Stimulated activated naive CD8-positive, alpha-beta T cell treated with anti-CD3 and anti-CD28 coated beads, Interleukin-15, amount 100 ng/mL, for 72 hours (primary cell): ENCODE measurements around the gene FADS3.
A peak's percentile ranks its signal among the peaks of the same experiment; 100 is the strongest.

Experiments
- ATAC-seq: fragments of 150-1000 bp; cut with Tn5 transposase; 2 replicates; pipeline ENCODE4 v1.10.0; 2021; ENCODE audit warnings: mild to moderate bottlenecking, moderate library complexity
- DNase-seq, 2 donors: peaks; one replicate each; pipeline ENCODE4 v3.0.0; 2021 to 2022
- H3K27ac Mint-ChIP-seq, 2 donors: one replicate each; pipeline ENCODE4 v1.8.0; 2022; ENCODE audit warnings: mild to moderate bottlenecking in 2 of 2, mixed read lengths in 2 of 2, moderate library complexity in 2 of 2
- H3K27me3 Mint-ChIP-seq: one replicate; pipeline ENCODE4 v1.8.0; 2022; ENCODE audit warnings: mixed read lengths
- H3K4me1 Mint-ChIP-seq: one replicate; pipeline ENCODE4 v1.8.0; 2022; ENCODE audit warnings: mild to moderate bottlenecking, mixed read lengths
- H3K4me3 Mint-ChIP-seq, 2 donors: one replicate each; pipeline ENCODE4 v1.8.0; 2022; ENCODE audit warnings: mild to moderate bottlenecking in 2 of 2, mixed read lengths in 2 of 2, moderate library complexity in 1 of 2
- H3K9me3 Mint-ChIP-seq, 2 donors: one replicate each; pipeline ENCODE4 v1.8.0; 2022; ENCODE audit warnings: mixed read lengths in 2 of 2

The FADS3 gene

DNA sequence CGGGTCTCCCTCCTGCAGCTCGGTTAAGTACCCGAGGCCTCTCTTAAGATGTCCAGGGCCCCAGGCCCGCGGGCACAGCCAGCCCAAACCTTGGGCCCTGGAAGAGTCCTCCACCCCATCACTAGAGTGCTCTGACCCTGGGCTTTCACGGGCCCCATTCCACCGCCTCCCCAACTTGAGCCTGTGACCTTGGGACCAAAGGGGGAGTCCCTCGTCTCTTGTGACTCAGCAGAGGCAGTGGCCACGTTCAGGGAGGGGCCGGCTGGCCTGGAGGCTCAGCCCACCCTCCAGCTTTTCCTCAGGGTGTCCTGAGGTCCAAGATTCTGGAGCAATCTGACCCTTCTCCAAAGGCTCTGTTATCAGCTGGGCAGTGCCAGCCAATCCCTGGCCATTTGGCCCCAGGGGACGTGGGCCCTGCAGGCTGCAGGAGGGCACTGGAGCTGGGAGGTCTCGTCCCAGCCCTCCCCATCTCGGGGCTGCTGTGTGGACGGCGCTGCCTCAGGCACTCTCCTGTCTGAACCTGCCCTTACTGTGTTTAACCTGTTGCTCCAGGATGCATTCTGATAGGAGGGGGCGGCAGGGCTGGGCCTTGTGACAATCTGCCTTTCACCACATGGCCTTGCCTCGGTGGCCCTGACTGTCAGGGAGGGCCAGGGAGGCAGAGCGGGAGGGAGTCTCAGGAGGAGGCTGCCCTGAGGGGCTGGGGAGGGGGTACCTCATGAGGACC, 25.0 kb downstream of the FADS3 start:
- Mint-ChIP-seq H3K9me3 (no peaks in the 10 kb centered on the region), H3K27ac (peak overlapping the region in 1 of 2 donors; percentile 61), H3K27me3 (peaks cover 13% of the 10 kb centered on the region), H3K4me1 (peaks cover 13% of the 10 kb centered on the region), H3K4me3 (no peak overlapping the region)
- ATAC-seq (no peak), DNase-seq (no peak)

DNA sequence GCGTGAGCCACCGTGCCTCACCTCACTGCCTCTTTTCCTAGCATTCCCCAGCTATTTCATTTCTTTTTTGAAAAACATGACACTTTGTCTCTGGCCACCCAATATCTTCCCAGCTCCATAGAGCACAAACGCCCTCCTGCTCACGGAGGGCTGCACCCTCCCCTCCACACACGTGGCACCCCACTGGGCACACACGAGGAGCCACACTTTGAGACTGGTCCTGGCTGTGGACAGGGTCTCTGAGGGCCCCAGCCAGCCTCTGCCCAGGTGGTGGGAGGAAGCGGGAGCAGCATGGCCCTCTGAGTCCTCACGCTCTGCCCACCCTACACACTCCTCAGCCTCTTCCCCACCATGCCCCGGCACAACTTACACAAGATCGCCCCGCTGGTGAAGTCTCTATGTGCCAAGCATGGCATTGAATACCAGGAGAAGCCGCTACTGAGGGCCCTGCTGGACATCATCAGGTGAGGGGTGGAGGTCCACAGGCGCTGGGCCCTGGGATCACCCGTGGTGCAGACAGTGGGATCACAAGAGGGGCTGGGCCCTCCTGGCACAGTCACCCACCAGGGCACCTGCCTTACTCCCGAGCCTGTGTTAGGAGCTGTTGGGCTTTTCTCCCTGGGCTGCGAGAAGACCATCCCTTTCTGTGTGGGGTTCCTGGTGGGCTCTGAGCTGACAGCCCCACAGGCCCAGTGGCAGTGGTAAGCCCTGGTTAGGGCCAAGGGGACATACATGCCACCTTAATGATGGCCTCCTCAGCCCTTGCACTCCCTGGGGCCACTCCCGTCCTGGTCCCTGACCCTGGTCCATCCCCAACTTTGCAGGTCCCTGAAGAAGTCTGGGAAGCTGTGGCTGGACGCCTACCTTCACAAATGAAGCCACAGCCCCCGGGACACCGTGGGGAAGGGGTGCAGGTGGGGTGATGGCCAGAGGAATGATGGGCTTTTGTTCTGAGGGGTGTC, 26.2 kb downstream of the FADS3 start:
- DNase-seq (no peak), ATAC-seq (no peak)
- no peak overlapping the region for H3K4me3 Mint-ChIP-seq
- H3K27me3 Mint-ChIP-seq: peaks cover under 1% of the 10 kb centered on the region
- peaks cover 5% of the 10 kb centered on the region for H3K4me1 Mint-ChIP-seq
- peak overlapping the region in 1 of 2 donors; percentile 27 for H3K27ac Mint-ChIP-seq
- H3K9me3 Mint-ChIP-seq: no peaks in the 10 kb centered on the region

DNA sequence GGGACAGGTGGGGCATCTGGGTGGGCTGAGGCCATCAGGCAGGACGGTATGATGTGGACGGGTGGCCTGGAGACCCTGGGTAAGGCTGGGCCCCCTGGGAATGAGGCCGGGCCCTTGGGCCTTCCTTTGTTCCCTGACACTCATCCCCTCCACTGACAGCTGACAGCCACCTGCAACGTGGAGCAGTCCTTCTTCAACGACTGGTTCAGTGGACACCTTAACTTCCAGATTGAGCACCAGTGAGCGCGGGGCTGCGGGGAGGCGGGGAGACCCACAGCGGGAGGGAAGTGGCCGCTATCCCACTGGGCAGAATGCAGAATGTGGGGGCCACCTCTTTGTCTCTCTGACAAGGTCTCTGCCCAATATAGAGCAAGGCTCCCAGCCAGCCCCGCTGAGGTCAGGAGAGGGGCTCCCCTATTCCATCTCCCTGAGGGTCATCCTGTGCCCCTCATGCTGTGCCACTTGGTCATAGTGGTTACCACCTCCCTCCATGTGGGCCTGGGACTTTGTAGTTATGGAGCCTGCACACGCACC, 27.7 kb downstream of the FADS3 start:
- H3K4me3 Mint-ChIP-seq: no peak overlapping the region
- H3K9me3 Mint-ChIP-seq: no peaks in the 10 kb centered on the region
- no peak for ATAC-seq

DNA sequence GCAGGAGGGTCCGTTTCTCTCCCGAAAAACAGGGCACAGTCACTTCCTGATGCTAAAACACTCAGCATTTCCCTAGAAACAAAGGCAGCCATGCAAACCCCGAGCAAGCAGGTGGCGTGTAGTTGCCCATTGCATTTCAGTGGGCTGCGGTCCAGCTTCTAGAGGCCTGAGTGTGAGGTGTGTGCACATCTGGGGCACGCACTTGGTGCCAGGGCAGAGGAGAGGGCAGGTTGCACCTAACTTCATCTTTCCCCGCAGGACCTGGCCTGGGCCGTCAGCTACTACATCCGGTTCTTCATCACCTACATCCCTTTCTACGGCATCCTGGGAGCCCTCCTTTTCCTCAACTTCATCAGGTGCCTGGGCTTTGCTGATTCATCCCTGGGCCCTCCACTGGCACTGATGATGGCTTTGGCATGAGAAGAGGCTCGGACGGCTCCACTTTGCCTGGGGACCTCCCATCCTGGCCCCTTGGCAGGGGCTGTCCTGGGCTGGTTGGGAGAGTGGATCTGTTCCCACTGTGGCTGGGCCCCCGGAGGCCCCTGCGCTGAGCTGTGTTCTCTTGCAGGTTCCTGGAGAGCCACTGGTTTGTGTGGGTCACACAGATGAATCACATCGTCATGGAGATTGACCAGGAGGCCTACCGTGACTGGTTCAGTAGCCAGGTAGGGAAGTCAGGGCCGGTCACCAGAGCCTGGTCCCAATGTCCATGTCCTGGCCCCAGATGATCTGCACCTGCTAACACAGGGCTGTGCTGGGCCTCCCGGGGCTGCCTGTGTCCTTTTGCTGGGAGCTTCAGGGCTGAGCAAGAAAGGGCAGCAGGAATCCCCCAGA, 28.4 kb downstream of the FADS3 start:
- no peak for DNase-seq
- H3K27me3 Mint-ChIP-seq: no peaks in the 10 kb centered on the region
- no peaks in the 10 kb centered on the region for H3K9me3 Mint-ChIP-seq
- H3K27ac Mint-ChIP-seq: peak overlapping the region in 1 of 2 donors; percentile 34
- peaks cover 5% of the 10 kb centered on the region for H3K4me1 Mint-ChIP-seq
- no peak for ATAC-seq
- H3K4me3 Mint-ChIP-seq: no peak overlapping the region

More for the DNA sequence above, 27.7 kb downstream of the FADS3 start:
- H3K27me3 Mint-ChIP-seq: no peaks in the 10 kb centered on the region
- H3K4me1 Mint-ChIP-seq: peaks cover 5% of the 10 kb centered on the region
- no peak overlapping the region for H3K27ac Mint-ChIP-seq
- no peak for DNase-seq

DNA sequence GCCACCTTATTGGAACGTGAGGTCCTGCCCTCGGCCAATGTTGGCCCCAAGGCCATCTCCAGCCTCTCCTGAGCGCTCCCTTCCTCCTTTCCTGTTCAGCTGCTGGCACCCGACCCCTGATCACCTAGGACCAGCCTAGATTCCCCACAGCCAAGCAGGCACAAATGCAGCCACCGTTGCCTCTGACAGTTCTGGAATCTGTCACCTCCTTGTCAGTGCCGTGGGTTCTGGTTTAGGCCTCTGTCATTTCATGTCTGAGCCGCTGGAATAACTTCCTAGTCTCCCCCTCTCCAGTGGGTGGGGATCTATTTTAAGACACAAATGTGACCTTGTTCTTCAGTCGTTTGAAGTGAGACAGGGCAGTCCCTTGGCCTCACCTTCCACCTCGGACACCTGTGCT, 29.7 kb downstream of the FADS3 start:
- Mint-ChIP-seq H3K27me3 (no peaks in the 10 kb centered on the region), H3K9me3 (no peaks in the 10 kb centered on the region), H3K4me3 (no peak overlapping the region), H3K27ac (no peak overlapping the region), H3K4me1 (peaks cover 5% of the 10 kb centered on the region)
- DNase-seq (no peak), ATAC-seq (no peak)

DNA sequence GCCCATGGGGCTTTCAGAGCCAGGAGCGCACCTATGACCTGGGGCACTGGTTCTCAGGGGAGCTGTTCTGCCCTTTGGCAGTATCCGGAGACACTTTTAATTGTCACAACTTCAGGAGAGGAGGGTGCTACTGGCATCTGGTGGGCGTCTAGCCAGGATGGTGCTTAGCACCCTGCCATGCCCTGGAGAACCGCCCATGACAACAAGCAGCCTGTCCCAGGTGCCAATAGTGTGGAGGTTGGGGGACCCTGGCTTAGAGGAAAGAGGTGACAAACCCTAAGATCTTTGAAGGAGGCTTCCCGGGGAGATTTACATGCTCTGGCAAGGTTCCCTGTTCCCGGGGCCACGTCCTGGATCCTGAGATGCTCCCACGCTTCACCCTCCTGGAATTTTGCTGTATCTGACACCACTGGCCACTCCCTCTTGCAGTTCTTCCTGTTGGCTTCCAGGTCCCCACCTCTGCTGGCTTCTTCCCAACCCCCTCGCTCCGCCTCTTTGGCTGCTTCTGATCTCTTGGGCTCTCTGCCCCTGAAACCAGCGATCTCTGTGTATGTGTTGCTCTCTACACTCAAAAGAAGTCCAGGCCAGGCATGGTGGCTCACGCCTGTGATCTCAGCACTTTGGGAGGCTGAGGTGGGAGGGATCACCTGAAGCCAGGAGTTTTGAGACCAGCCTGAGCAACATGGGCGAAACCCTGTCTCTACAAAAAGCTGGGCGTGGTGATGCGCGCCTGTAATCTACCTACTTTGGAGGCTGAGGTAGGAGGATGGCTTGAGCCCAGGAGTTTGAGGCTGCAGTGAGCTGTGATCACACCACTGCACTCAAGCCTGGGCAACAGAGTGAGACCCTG, 31.1 kb downstream of the FADS3 start:
- no peaks in the 10 kb centered on the region for H3K9me3 Mint-ChIP-seq
- no peak overlapping the region for H3K4me3 Mint-ChIP-seq
- H3K27ac Mint-ChIP-seq: peak overlapping the region in 1 of 2 donors; percentile 15
- H3K27me3 Mint-ChIP-seq: no peaks in the 10 kb centered on the region
- H3K4me1 Mint-ChIP-seq: no peaks in the 10 kb centered on the region
- DNase-seq: no peak
- no peak for ATAC-seq

DNA sequence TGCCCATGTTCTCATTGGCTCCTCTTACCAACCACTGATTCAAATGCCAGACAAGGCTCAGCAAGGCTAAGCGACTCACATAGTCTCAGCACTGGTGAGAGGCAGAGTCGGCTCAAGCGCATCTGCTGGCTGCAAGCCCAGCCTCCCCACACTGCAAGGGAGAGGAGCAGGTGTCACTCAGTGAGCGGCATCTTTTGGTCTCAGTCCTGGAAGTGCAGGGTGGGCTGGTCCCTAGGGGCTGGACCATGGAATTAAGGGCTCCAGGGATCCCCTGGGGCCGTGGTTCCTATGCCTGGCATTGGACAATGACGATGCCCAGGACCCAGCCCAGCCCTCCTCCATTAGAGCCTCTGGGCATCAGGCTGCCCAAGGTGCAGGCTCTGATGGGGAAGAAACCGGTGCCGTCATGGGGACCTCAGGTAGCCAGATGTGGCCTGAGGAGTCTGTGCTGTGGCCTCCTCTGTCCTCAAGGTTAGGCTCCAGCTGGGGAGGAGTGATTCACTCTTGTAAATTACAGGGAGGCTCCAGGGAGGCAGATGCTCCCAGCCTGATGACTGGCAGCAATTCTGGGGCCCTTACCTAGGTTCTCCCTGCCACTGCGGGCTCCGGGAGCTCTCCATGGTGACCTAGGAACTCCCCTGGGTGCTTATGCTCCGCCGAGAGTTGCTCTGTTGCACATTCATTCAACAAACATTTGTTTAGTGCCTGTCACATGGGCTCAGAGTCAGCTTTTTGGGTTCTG, 35.2 kb downstream of the FADS3 start:
- no peaks in the 10 kb centered on the region for H3K27me3 Mint-ChIP-seq
- ATAC-seq: no peak
- H3K4me3 Mint-ChIP-seq: no peak overlapping the region
- H3K4me1 Mint-ChIP-seq: no peaks in the 10 kb centered on the region
- H3K27ac Mint-ChIP-seq: peak overlapping the region in 1 of 2 donors; percentile 74
- DNase-seq: no peak
- no peaks in the 10 kb centered on the region for H3K9me3 Mint-ChIP-seq

DNA sequence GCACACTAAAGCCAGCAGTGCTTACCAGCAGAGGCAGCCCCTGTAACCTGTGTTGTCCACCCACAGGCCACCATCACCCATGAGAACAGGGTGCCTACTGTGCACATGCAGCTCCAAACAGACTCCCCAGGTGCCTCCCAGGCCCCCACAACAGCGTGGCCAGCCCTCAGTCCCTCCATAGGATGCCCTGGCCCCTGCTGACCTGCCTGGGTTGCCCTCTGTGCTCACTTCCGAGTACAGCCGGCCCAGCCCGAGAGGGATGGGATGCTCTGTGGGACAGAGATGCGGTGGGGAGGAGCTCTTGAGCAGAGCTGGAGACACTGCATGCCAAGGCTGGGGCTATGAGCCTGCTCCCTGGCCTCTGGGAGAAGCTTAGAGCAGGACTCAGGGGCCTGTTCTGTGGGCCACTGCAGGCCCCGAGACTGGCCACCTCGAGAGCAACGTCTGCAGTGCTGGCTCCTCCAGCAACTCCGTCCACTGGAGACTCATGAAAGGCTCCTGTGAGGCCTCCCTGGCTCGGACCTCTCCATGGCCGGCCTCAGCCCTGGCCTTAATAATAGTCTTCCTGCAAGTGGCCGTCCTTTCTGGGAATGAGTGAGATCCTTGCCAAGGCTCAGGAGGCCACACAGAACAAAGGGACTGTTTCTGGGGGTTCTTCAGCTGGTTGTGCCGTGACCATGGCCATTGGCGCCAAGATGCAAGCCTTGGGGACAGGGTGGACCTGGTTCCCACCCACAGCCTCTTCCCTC, 36.2 kb downstream of the FADS3 start:
- Mint-ChIP-seq H3K4me1 (no peaks in the 10 kb centered on the region), H3K27ac (no peak overlapping the region), H3K9me3 (no peaks in the 10 kb centered on the region), H3K4me3 (no peak overlapping the region), H3K27me3 (no peaks in the 10 kb centered on the region)
- no peak for ATAC-seq
- no peak for DNase-seq

DNA sequence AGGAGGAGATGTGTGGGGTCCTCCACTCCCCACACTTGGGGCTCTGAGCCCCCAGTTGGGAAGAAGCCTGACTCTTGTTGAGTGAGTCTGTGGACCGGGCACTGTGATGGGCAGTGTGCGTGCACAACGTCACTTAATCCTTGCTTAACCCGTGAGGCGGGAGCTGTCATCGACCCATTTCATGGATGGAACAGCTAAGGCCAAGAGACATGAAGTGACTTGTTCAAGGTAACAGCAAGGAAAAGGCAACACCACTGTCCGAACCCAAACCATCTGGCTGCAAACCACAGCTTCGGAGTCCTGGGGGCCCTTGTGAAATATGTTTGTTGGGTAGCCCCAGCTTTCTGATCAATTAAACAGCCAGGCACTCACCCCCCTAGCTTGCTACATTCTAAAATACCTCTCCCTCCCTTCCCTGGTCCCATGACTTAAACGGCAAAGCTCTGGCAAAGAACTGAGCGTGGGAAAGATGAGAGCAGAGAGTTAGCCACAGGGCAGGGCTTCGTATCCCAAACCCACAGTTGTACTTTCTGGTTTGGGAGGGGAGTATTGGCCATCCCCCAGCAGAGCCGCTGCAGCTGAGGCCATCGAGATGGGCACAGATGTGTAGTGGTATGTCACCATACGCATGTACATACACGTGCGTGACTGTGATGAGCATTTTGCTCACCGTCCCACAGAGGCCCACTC, 37.0 kb downstream of the FADS3 start:
- Mint-ChIP-seq H3K4me1 (no peaks in the 10 kb centered on the region), H3K4me3 (no peak overlapping the region), H3K27me3 (no peaks in the 10 kb centered on the region), H3K27ac (peak overlapping the region in 1 of 2 donors; percentile 34), H3K9me3 (no peaks in the 10 kb centered on the region)
- ATAC-seq (no peak), DNase-seq (no peak)

DNA sequence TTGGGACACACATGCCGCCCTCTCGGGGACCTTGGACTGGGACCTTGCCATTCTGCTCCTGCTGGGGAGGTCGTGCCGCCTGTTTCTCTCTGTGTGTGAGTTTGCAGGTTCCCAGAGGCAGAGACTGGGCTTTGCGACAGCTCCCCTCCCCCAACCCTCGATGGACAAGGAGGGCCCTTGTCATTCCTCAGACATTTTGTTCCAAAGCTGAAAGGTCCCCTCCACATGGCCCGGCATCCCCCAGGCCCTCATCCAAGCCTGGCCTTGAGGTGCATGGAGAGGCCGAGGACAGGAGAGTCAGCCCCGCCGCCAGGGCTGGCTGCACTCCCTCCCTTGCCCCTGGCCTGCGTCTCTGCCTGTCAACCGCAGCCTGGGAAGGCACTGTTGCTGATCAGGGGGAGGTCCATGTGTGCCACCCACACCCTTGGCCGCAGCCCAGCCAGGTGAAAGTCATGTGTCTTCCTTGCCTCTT, 37.6 kb downstream of the FADS3 start:
- ATAC-seq (no peak), DNase-seq (no peak)
- Mint-ChIP-seq H3K4me1 (no peaks in the 10 kb centered on the region), H3K9me3 (no peaks in the 10 kb centered on the region), H3K27me3 (no peaks in the 10 kb centered on the region), H3K4me3 (no peak overlapping the region), H3K27ac (peak overlapping the region in 1 of 2 donors; percentile 33)

DNA sequence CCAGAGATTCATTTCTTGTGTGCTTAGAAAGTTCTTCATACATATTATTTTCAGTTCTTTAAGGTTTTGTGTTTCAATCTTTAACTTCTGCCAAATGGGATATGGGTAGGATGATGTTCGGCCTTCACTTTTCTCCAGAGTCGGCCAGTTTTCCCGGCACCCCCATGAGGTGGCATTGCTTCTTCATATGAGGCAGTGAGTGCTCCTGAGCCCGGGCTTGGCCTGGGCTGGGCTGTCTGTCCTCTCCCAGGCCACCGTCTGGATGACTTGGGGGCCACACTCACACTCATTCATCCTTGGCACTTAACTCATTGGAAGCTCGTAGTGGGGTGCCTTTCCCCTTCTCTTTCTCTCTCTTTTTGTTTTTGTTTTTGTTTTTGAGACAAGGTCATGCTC, 39.4 kb downstream of the FADS3 start:
- Mint-ChIP-seq H3K27me3 (no peaks in the 10 kb centered on the region), H3K4me3 (no peak overlapping the region), H3K9me3 (no peaks in the 10 kb centered on the region), H3K27ac (peak overlapping the region in 1 of 2 donors; percentile 22), H3K4me1 (no peaks in the 10 kb centered on the region)
- DNase-seq (no peak), ATAC-seq (no peak)

DNA sequence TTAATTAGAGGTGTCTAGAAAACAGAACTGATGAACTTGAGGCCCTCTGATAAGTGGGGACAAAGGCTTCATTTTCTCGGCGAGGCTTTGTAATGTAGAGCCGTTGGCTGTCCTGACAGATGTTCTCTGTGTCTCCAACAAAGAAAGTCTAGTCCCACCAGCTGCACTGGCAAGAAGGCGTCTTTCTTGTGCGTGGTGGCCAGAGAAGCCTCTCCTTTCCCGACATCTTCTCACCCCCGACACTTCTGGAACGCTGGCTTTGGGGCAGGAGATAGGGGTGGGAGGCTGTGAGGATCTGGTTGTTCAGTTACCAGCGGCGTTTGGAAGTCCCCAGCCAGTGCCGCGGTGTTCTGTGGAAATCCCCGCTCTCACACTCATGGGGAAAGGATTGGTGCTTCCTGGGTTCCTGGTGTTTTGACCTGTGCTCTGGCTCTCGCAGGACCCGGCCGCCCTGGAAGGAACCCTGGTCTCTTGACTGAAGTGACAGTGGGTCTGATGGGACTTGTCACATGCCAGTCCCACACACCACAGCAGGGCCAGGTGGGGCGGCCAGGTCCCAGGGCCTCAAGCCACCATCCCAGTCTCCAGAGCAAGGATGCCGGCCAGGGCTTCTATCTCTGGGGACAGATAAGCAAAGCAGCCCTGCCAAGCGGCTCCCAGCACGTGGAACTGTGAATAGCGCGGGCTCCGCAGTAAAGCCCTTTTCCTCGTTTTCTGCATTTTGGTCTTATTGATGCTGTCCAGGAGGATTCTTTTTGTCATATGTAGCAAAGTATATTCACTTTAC, 40.0 kb downstream of the FADS3 start:
- Mint-ChIP-seq H3K27ac (no peak overlapping the region), H3K9me3 (no peaks in the 10 kb centered on the region), H3K4me3 (no peak overlapping the region), H3K4me1 (no peaks in the 10 kb centered on the region), H3K27me3 (no peaks in the 10 kb centered on the region)
- no peak for ATAC-seq
- DNase-seq: no peak
